Measurements from ENCODE around the gene ACVRL1. TPM values are rescaled to one million over a fixed set of nuclear protein-coding genes. Genes with fewer than 3 reads are reported as not detected.

ACVRL1 gene
- total and polyA plus RNA-seq, 8 donors: 74.2 to 173 (median 95.8) TPM

GRCh38 chr12:51949342-51950030 lies 42.2 kb downstream of the ACVRL1 start:
- H3K27me3 ChIP-seq: no peaks in the 10 kb centered on the region
- H3K4me3 ChIP-seq: no peak overlapping the region
- peaks cover 16 to 28% of the 10 kb centered on the region in 2 donors for H3K4me1 ChIP-seq
- H3K9me3 ChIP-seq: peaks cover 0 to 15% of the 10 kb centered on the region in 2 donors
- H3K36me3 ChIP-seq: no peaks in the 10 kb centered on the region
- no peak for TF ChIP-seq CTCF (IDR thresholded peaks at IDR 0.05)
- H3K27ac ChIP-seq: no peak overlapping the region
- ATAC-seq: no peak
- DNase-seq: no peak
- intact Hi-C loops (cut with DNase I): no loop called here

- Histone ChIP-seq H3K4me1 (peaks cover 26 to 41% of the 10 kb centered on the region in 2 donors), H3K9me3 (peaks cover 0 to 2% of the 10 kb centered on the region in 2 donors), H3K27ac (peak overlapping the region in 1 of 2 donors; percentile 11), H3K36me3 (no peaks in the 10 kb centered on the region), H3K4me3 (peak overlapping the region; percentile 45 to 51), H3K27me3 (no peaks in the 10 kb centered on the region)
- intact Hi-C loops (cut with DNase I): no loop called here
- ATAC-seq (no peak), DNase-seq (no peak)
- TF ChIP-seq CTCF (IDR thresholded peaks at IDR 0.05): no peak
Measured at GRCh38 chr12:51950682-51951198, 43.4 kb downstream of the ACVRL1 start.

- Histone ChIP-seq H3K27ac (peak within 1 kb of the TSS; percentile 92 to 94), H3K9me3 (no peaks in the 10 kb centered on the region), H3K4me1 (peaks cover 32 to 45% of the 10 kb centered on the region in 2 donors), H3K27me3 (no peaks in the 10 kb centered on the region), H3K36me3 (no peaks in the 10 kb centered on the region), H3K4me3 (peak within 1 kb of the TSS; percentile 72 to 84)
- ATAC-seq (peak; percentile 89), DNase-seq (peak; percentile 83 to 98 (median 92))
- TF ChIP-seq CTCF (IDR thresholded peaks at IDR 0.05): no peak
- intact Hi-C loops (cut with DNase I): no loop called here
Measured at GRCh38 chr12:51951199-51951842, 44.0 kb downstream of the ACVRL1 start, which contains the start of gene ACVR1B. TSS of gene ACVR1B (plus strand) at chr12:51951699. CDS start at chr12:51951744, 45 bp downstream.

- H3K27ac ChIP-seq: peak overlapping the region; percentile 92 to 94
- DNase-seq: peak in 3 of 4 donors; percentile 47 to 80 (median 59)
- no peaks in the 10 kb centered on the region for H3K27me3 ChIP-seq
- no peaks in the 10 kb centered on the region for H3K9me3 ChIP-seq
- no peak for TF ChIP-seq CTCF (IDR thresholded peaks at IDR 0.05)
- H3K4me3 ChIP-seq: peak overlapping the region; percentile 72 to 84
- intact Hi-C loops (cut with DNase I): no loop called here
- peaks cover 32 to 45% of the 10 kb centered on the region in 2 donors for H3K4me1 ChIP-seq
- peak; percentile 18 for ATAC-seq
- H3K36me3 ChIP-seq: no peaks in the 10 kb centered on the region
Measured at GRCh38 chr12:51951843-51952722, 44.8 kb downstream of the ACVRL1 start.
